HCT116 (cell line): Measurements from ENCODE around the gene CDHR5. TPM values are rescaled to one million over a fixed set of nuclear protein-coding genes. Genes with fewer than 3 reads are reported as not detected.

Source experiments
- ATAC-seq: fragments of 200-7000 bp; cut with Tn5 transposase; 2 replicates; pipeline ENCODE4 v1.9.1; 2020; ENCODE audit warnings: mild to moderate bottlenecking, moderate library complexity
- BruUV-seq: library from RNA; stranded (reverse); fragments of 400-500 nt; replicated peaks from 2 replicates; lab custom pipeline; 2021; lab: Mats Ljungman, UMichigan
- CTCF ChIA-PET: fragments of 300-600 bp; sonication (Branson Sonifier 250); formaldehyde crosslinking; loops from one replicate; lab custom pipeline; 2021; ENCODE audit warnings: antibody characterized with exemption; lab: Charles Lee
- POLR2A ChIA-PET: fragments of 300-600, 350-600 bp; sonication (Branson Sonifier 250); formaldehyde crosslinking; loops from one replicate; lab custom pipeline; 2021; ENCODE audit warnings: antibody characterized with exemption; lab: Charles Lee
- RAD21 ChIA-PET, 2 experiments: fragments of 300-600 bp; sonication (Branson Sonifier 250); formaldehyde crosslinking; loops; one replicate each; lab custom pipeline; 2023; ENCODE audit warnings: low total read pairs in 2 of 2; ENCODE audit not compliant: uncharacterized antibody in 2 of 2, unreplicated experiment in 2 of 2, low non-redundant PET in 1 of 2; lab: Charles Lee
- DNase-seq: peaks from one replicate; pipeline ENCODE4 v3.0.0-alpha.2; 2010; ENCODE audit warnings: low read depth, low spot score
- H2AFZ ChIP-seq: fragments of 200-600 bp; shearing (Covaris generic), sonication (generic); 2 replicates; pipeline ENCODE4 v1.6.1; 2017; ENCODE audit warnings: low read depth, mixed run types, mixed read lengths, antibody characterized with exemption, low read length; ENCODE audit not compliant: poor library complexity, severe bottlenecking
- H3K27ac ChIP-seq: 2 replicates; pipeline ENCODE4 v1.5.1; 2012; ENCODE audit warnings: low read depth, low read length
- H3K27me3 ChIP-seq: fragments of 200-600 bp; sonication (generic); 2 replicates; pipeline ENCODE4 v1.6.1; 2016; ENCODE audit warnings: mixed run types, low read length, mixed read lengths; ENCODE audit not compliant: insufficient read depth
- H3K36me3 ChIP-seq, 2 experiments: fragments of 200-500 bp in 1 of 2; fragments of 200-600 bp in 1 of 2; sonication (Bioruptor generic) in 1 of 2; sonication (generic) in 1 of 2; 2 replicates each; pipeline versions ENCODE4 v1.5.1 to v1.6.1; 2014 to 2016; ENCODE audit warnings: low read length in 2 of 2, inconsistent platforms in 1 of 2, mixed read lengths in 1 of 2, mixed run types in 1 of 2; ENCODE audit not compliant: insufficient read depth in 2 of 2, control insufficient read depth in 1 of 2
- H3K4me1 ChIP-seq, 2 experiments: fragments of 200-600 bp in 1 of 2; sonication (generic) in 1 of 2; 2 replicates each; pipeline versions ENCODE4 v1.5.1 to v1.6.1; 2012 to 2017; ENCODE audit warnings: low read length in 2 of 2, inconsistent platforms in 1 of 2, mild to moderate bottlenecking in 1 of 2, mixed read lengths in 1 of 2, mixed run types in 1 of 2, moderate library complexity in 1 of 2; ENCODE audit not compliant: insufficient read depth in 2 of 2, control insufficient read depth in 1 of 2
- H3K4me2 ChIP-seq: fragments of 200-600 bp; sonication (generic); 2 replicates; pipeline ENCODE4 v1.6.1; 2017; ENCODE audit warnings: mixed run types, low read length, mixed read lengths
- H3K4me3 ChIP-seq, 2 experiments: fragments of 200-600 bp in 1 of 2; sonication (generic) in 1 of 2; replicated peaks in 1 of 2; 2 replicates each; pipeline ENCODE4 v1.5.1; 2011 to 2016; ENCODE audit warnings: low read length in 2 of 2, control low read depth in 1 of 2, low read depth in 1 of 2, mild to moderate bottlenecking in 1 of 2, mixed read lengths in 1 of 2, mixed run types in 1 of 2
- H3K79me2 ChIP-seq: fragments of 200-600 bp; sonication (generic); 2 replicates; pipeline ENCODE4 v1.6.1; 2017; ENCODE audit warnings: mild to moderate bottlenecking, mixed run types, low read length, moderate library complexity, mixed read lengths; ENCODE audit not compliant: insufficient read depth
- H3K9ac ChIP-seq: fragments of 200-600 bp; sonication (generic); 2 replicates; pipeline ENCODE4 v1.6.1; 2016; ENCODE audit warnings: low read length, mixed read lengths
- H3K9me2 ChIP-seq: fragments of 200-600 bp; sonication (generic), shearing (Covaris generic); 2 replicates; pipeline ENCODE4 v1.6.1; 2017; ENCODE audit warnings: mixed run types, mild to moderate bottlenecking, moderate library complexity; ENCODE audit not compliant: insufficient read depth
- H3K9me3 ChIP-seq, 2 experiments: fragments of 200-500 bp in 1 of 2; fragments of 200-600 bp in 1 of 2; sonication (Bioruptor generic) in 1 of 2; sonication (generic) in 1 of 2; 2 replicates each; pipeline ENCODE4 v1.6.1; 2014 to 2017; ENCODE audit warnings: low read length in 2 of 2, mixed read lengths in 2 of 2, inconsistent platforms in 1 of 2, low read depth in 1 of 2, mild to moderate bottlenecking in 1 of 2, mixed run types in 1 of 2, moderate library complexity in 1 of 2; ENCODE audit not compliant: control insufficient read depth in 1 of 2, insufficient read depth in 1 of 2
- H4K20me1 ChIP-seq: fragments of 200-600 bp; sonication (generic), shearing (Covaris generic); 2 replicates; pipeline ENCODE4 v1.6.1; 2017; ENCODE audit warnings: mixed run types, mild to moderate bottlenecking, moderate library complexity; ENCODE audit not compliant: insufficient read depth
- CEBPB ChIP-seq: IDR thresholded peaks from 2 replicates; pipeline ENCODE4 v1.6.1; 2012; ENCODE audit warnings: low read depth
- ELF1 ChIP-seq: IDR thresholded peaks from 2 replicates; pipeline ENCODE4 v1.6.1; 2012; ENCODE audit warnings: low read depth, borderline replicate concordance
- EZH2 ChIP-seq: fragments of 200-600 bp; sonication (generic); IDR thresholded peaks from 2 replicates; pipeline ENCODE4 v1.6.1; 2017; ENCODE audit warnings: antibody characterized with exemption, mixed run types
- EZH2phosphoT487 ChIP-seq: fragments of 200-600 bp; IDR thresholded peaks from 2 replicates; pipeline ENCODE4 v1.6.1; 2018; ENCODE audit warnings: antibody characterized with exemption, borderline replicate concordance
- JUND ChIP-seq: IDR thresholded peaks from 2 replicates; pipeline ENCODE4 v1.6.1; 2012
- POLR2A ChIP-seq: IDR thresholded peaks from 2 replicates; pipeline ENCODE4 v1.7.0; 2011; ENCODE audit warnings: borderline replicate concordance; ENCODE audit not compliant: insufficient read depth, insufficient read length; ENCODE audit errors: extremely low read depth
- RAD21 ChIP-seq: IDR thresholded peaks from 2 replicates; pipeline ENCODE4 v1.6.1; 2012; ENCODE audit warnings: low read depth, mild to moderate bottlenecking
- REST ChIP-seq: IDR thresholded peaks from 2 replicates; pipeline ENCODE4 v1.6.1; 2012; ENCODE audit warnings: low read depth
- SIN3A ChIP-seq: IDR thresholded peaks from 2 replicates; pipeline ENCODE4 v1.6.1; 2012; ENCODE audit warnings: low read depth
- SP1 ChIP-seq: IDR thresholded peaks from 2 replicates; pipeline ENCODE4 v1.6.1; 2012; ENCODE audit warnings: low read depth
- SRF ChIP-seq: IDR thresholded peaks from 2 replicates; pipeline ENCODE4 v1.6.1; 2012; ENCODE audit warnings: low read depth
- YY1 ChIP-seq: IDR thresholded peaks from 2 replicates; pipeline ENCODE4 v1.6.1; 2011; ENCODE audit warnings: low read length, low read depth, moderate library complexity, mild to moderate bottlenecking; ENCODE audit not compliant: insufficient replicate concordance; ENCODE audit errors: extremely low read depth
- ZBTB33 ChIP-seq: IDR thresholded peaks from 2 replicates; pipeline ENCODE4 v1.6.1; 2011; ENCODE audit warnings: mild to moderate bottlenecking, low read length, moderate library complexity; ENCODE audit not compliant: insufficient replicate concordance; ENCODE audit errors: extremely low read depth
- intact Hi-C: fragments of 100-400 bp; cut with micrococcal nuclease; formaldehyde crosslinking; loops from 2 replicates; pipeline ENCODE4 v1.10.0; 2022
- total RNA-seq: library from RNA; stranded (reverse); gene quantifications from one replicate; pipeline ENCODE4 v1.2.1, GENCODE V29; 2021; ENCODE audit not compliant: unreplicated experiment
- TF ChIP-seq, protein P1 (sequence below): IDR thresholded peaks from 2 replicates; pipeline ENCODE4 v1.6.1; 2012
- TF ChIP-seq, protein P2 (sequence below), 3 experiments: fragments of 200-600 bp in 1 of 3; sonication (generic) in 1 of 3; IDR thresholded peaks in 2 of 3; conservative IDR thresholded peaks in 1 of 3; 2 replicates each; pipeline ENCODE4 v1.5.1; 2012 to 2017; ENCODE audit warnings: low read depth in 2 of 3, low read length in 2 of 3, antibody characterized with exemption in 1 of 3, borderline replicate concordance in 1 of 3, control low read depth in 1 of 3, mild to moderate bottlenecking in 1 of 3, mixed read lengths in 1 of 3, mixed run types in 1 of 3, moderate library complexity in 1 of 3; ENCODE audit not compliant: insufficient read depth in 1 of 3

Gene CDHR5
- total RNA-seq, 1 experiment from 2014 or later: not detected

GRCh38 chr11:660681-661444 is 36.1 kb upstream of the CDHR5 start:
- peaks cover 0 to 2% of the 10 kb centered on the region in 2 experiments; a peak in 1 of 4 replicates for H3K36me3 ChIP-seq
- H2AFZ ChIP-seq: no peak overlapping the region
- CTCF ChIA-PET: no interaction called here
- no peaks in the 10 kb centered on the region for H3K4me1 ChIP-seq
- H3K4me2 ChIP-seq: no peak overlapping the region
- H3K9me2 ChIP-seq: no peaks in the 10 kb centered on the region
- no peak overlapping the region for H3K27ac ChIP-seq
- RAD21 ChIA-PET: no interaction called here
- no TSS peak for BruUV-seq
- POLR2A ChIA-PET: no interaction called here
- H4K20me1 ChIP-seq: no peaks in the 10 kb centered on the region
- no peak for ATAC-seq
- intact Hi-C loops: no loop called here
- TF ChIP-seq REST (no peak), SRF (no peak), EZH2 (no peak), SIN3A (no peak), JUND (no peak), EZH2phosphoT487 (no peak), RAD21 (no peak), ZBTB33 (no peak), ELF1 (no peak), POLR2A (no peak), CEBPB (no peak), SP1 (no peak), YY1 (no peak)
- TF ChIP-seq, protein P1, sequence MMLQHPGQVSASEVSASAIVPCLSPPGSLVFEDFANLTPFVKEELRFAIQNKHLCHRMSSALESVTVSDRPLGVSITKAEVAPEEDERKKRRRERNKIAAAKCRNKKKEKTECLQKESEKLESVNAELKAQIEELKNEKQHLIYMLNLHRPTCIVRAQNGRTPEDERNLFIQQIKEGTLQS: no peak
- TF ChIP-seq, protein P2, sequence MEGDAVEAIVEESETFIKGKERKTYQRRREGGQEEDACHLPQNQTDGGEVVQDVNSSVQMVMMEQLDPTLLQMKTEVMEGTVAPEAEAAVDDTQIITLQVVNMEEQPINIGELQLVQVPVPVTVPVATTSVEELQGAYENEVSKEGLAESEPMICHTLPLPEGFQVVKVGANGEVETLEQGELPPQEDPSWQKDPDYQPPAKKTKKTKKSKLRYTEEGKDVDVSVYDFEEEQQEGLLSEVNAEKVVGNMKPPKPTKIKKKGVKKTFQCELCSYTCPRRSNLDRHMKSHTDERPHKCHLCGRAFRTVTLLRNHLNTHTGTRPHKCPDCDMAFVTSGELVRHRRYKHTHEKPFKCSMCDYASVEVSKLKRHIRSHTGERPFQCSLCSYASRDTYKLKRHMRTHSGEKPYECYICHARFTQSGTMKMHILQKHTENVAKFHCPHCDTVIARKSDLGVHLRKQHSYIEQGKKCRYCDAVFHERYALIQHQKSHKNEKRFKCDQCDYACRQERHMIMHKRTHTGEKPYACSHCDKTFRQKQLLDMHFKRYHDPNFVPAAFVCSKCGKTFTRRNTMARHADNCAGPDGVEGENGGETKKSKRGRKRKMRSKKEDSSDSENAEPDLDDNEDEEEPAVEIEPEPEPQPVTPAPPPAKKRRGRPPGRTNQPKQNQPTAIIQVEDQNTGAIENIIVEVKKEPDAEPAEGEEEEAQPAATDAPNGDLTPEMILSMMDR (IDR thresholded peaks at IDR 0.05 in 2 of 3, conservative IDR thresholded peaks at IDR 0.05 in 1 of 3; ENCODE audit: borderline replicate concordance in 1 of 3, insufficient read depth in 1 of 3, low read depth in 2 of 3, low read length in 2 of 3): no peak
- TF ChIP-seq, all 23 proteins: peak for 0
- Histone ChIP-seq H3K9me3 (no peaks in the 10 kb centered on the region), H3K9ac (no peak overlapping the region), H3K27me3 (no peaks in the 10 kb centered on the region), H3K79me2 (peaks cover 3% of the 10 kb centered on the region; the same call in 1 of the 2 replicates), H3K4me3 (no peak overlapping the region)
- no peak for DNase-seq
